GM19324 (cell line): Measurements from ENCODE around the gene TMEM52B.
A peak's percentile ranks its signal among the peaks of the same experiment; 100 is the strongest.
"Not testable (repeated sequence)": the region's sequence is repeated elsewhere in the genome, so short reads cannot be mapped to it uniquely, and the experiment has no call there.

Experiments used
- ATAC-seq: cut with Tn5 transposase; IDR thresholded peaks from one replicate; pipeline ENCODE4 v1.9.1; 2021; ENCODE audit warnings: mild to moderate bottlenecking, moderate library complexity; ENCODE audit not compliant: unreplicated experiment, low FRiP score

TMEM52B gene

GRCh38 chr12:10170216-10170615, 8.6 kb upstream of the TMEM52B start:
- no peak for ATAC-seq

GRCh38 chr12:10171973-10172728, 6.7 kb upstream of the TMEM52B start, which contains the start of gene OLR1:
Gene OLR1, minus strand, starts transcription at chr12:10172132. Its CDS starts 55 bp downstream, at chr12:10172077.
- no peak for ATAC-seq

GRCh38 chr12:10174986-10175614, 3.7 kb upstream of the TMEM52B start:
- ATAC-seq = no peak

GRCh38 chr12:10175846-10176636, 2.8 kb upstream of the TMEM52B start:
- ATAC-seq = no peak

- ATAC-seq = no peak
These were observed 947 bp downstream of the TMEM52B start for GRCh38 chr12:10179776-10180181.

GRCh38 chr12:10182354-10183049, 3.7 kb downstream of the TMEM52B start:
- ATAC-seq = no peak

- ATAC-seq = no peak
These were observed 5.5 kb downstream of the TMEM52B start for GRCh38 chr12:10184261-10184843.

- no peak for ATAC-seq
These were observed 7.5 kb downstream of the TMEM52B start for GRCh38 chr12:10186299-10186698.

GRCh38 chr12:10186958-10187357, 8.1 kb downstream of the TMEM52B start:
- ATAC-seq = not testable (repeated sequence)

GRCh38 chr12:10189653-10190052, 10.8 kb downstream of the TMEM52B start:
- no peak for ATAC-seq

- ATAC-seq = peak; percentile 80
These were observed 11.9 kb downstream of the TMEM52B start for GRCh38 chr12:10190558-10191388.

- no peak for ATAC-seq
These were observed 13.0 kb downstream of the TMEM52B start for GRCh38 chr12:10191865-10192264.

GRCh38 chr12:10194160-10194670, 15.4 kb downstream of the TMEM52B start:
- no peak for ATAC-seq

- no peak for ATAC-seq
These were observed 17.4 kb downstream of the TMEM52B start for GRCh38 chr12:10196210-10196609.

- no peak for ATAC-seq
These were observed 19.0 kb downstream of the TMEM52B start for GRCh38 chr12:10197879-10198278.

GRCh38 chr12:10204495-10204894, 25.7 kb downstream of the TMEM52B start:
- not testable (repeated sequence) for ATAC-seq

- no peak for ATAC-seq
These were observed 26.5 kb downstream of the TMEM52B start for GRCh38 chr12:10205220-10205807.

- no peak for ATAC-seq
These were observed 28.3 kb downstream of the TMEM52B start for GRCh38 chr12:10207136-10207535.

GRCh38 chr12:10210225-10210624, 31.4 kb downstream of the TMEM52B start:
- no peak for ATAC-seq
